Parathyroid adenoma (tissue), 2 donors: ENCODE measurements around the gene PSMB5.

Experiments used
- H2AFZ ChIP-seq: fragments of 300-600 bp; sonication (generic); one replicate; pipeline ENCODE4 v1.7.0; 2017; ENCODE audit warnings: antibody characterized with exemption, mild to moderate bottlenecking
- H3K27ac ChIP-seq: fragments of 300-600 bp; sonication (generic); one replicate; pipeline ENCODE4 v1.7.0; 2017
- H3K27me3 ChIP-seq: fragments of 300-600 bp; sonication (generic); one replicate; pipeline ENCODE4 v1.7.0; 2017; ENCODE audit warnings: low read length; ENCODE audit not compliant: control insufficient read depth, insufficient read depth
- H3K36me3 ChIP-seq: fragments of 300-600 bp; sonication (generic); one replicate; pipeline ENCODE4 v1.7.0; 2017; ENCODE audit warnings: low read length; ENCODE audit not compliant: control insufficient read depth, insufficient read depth
- H3K4me1 ChIP-seq: fragments of 300-600 bp; sonication (generic); one replicate; pipeline ENCODE4 v1.7.0; 2017; ENCODE audit warnings: control low read depth
- H3K4me2 ChIP-seq: fragments of 300-600 bp; sonication (generic); one replicate; pipeline ENCODE4 v1.7.0; 2017; ENCODE audit warnings: low read length
- H3K4me3 ChIP-seq: fragments of 300-600 bp; sonication (generic); one replicate; pipeline ENCODE4 v1.7.0; 2017; ENCODE audit warnings: low read depth, low read length
- H3K79me2 ChIP-seq: fragments of 300-600 bp; sonication (generic); one replicate; pipeline ENCODE4 v1.7.0; 2017; ENCODE audit warnings: control low read depth
- H3K9ac ChIP-seq: fragments of 300-600 bp; sonication (generic); one replicate; pipeline ENCODE4 v1.7.0; 2017; ENCODE audit warnings: mild to moderate bottlenecking
- H3K9me3 ChIP-seq: fragments of 300-600 bp; sonication (generic); one replicate; pipeline ENCODE4 v1.7.0; 2017; ENCODE audit warnings: low read length; ENCODE audit not compliant: control insufficient read depth
- CTCF ChIP-seq: fragments of 300-600 bp; sonication (generic); IDR thresholded peaks from one replicate; pipeline ENCODE4 v1.7.0; 2017; ENCODE audit warnings: antibody characterized with exemption, mild to moderate bottlenecking
- donor health status: primary hyperparathyroidism.

Gene PSMB5

GRCh38 chr14:23030936-23031335 lies 3.8 kb downstream of the PSMB5 start:
- Histone ChIP-seq H2AFZ (no peak overlapping the region), H3K9ac (no peak overlapping the region), H3K27ac (no peak overlapping the region), H3K79me2 (peaks cover 24% of the 10 kb centered on the region), H3K4me1 (peaks cover 9% of the 10 kb centered on the region), H3K4me3 (no peak overlapping the region), H3K9me3 (no peaks in the 10 kb centered on the region), H3K27me3 (no peaks in the 10 kb centered on the region), H3K36me3 (no peaks in the 10 kb centered on the region), H3K4me2 (no peak overlapping the region)
- no peak for TF ChIP-seq CTCF

- Histone ChIP-seq H3K9me3 (no peaks in the 10 kb centered on the region), H3K27me3 (no peaks in the 10 kb centered on the region), H3K79me2 (peaks cover 21% of the 10 kb centered on the region), H3K4me1 (peaks cover 7% of the 10 kb centered on the region), H3K4me2 (no peak overlapping the region), H3K9ac (no peak overlapping the region), H2AFZ (no peak overlapping the region), H3K36me3 (no peaks in the 10 kb centered on the region), H3K4me3 (no peak overlapping the region), H3K27ac (no peak overlapping the region)
- TF ChIP-seq CTCF = no peak
Observed at GRCh38 chr14:23028799-23029198, 5.9 kb downstream of the PSMB5 start.

- Histone ChIP-seq H3K79me2 (peaks cover 6% of the 10 kb centered on the region), H3K4me3 (no peak overlapping the region), H3K9ac (no peak overlapping the region), H3K4me1 (peaks cover 4% of the 10 kb centered on the region), H3K27me3 (no peaks in the 10 kb centered on the region), H3K27ac (no peak overlapping the region), H2AFZ (no peak overlapping the region), H3K9me3 (no peaks in the 10 kb centered on the region), H3K4me2 (no peak overlapping the region), H3K36me3 (no peaks in the 10 kb centered on the region)
- no peak for TF ChIP-seq CTCF
Observed at GRCh38 chr14:23025151-23025814, 9.4 kb downstream of the PSMB5 start.

GRCh38 chr14:23024612-23025075 lies 10.1 kb downstream of the PSMB5 start:
- Histone ChIP-seq H3K27ac (no peak overlapping the region), H3K4me2 (no peak overlapping the region), H3K9ac (no peak overlapping the region), H3K9me3 (no peaks in the 10 kb centered on the region), H3K4me1 (peaks cover 4% of the 10 kb centered on the region), H3K27me3 (no peaks in the 10 kb centered on the region), H3K36me3 (no peaks in the 10 kb centered on the region), H3K79me2 (peaks cover 5% of the 10 kb centered on the region), H3K4me3 (no peak overlapping the region), H2AFZ (no peak overlapping the region)
- TF ChIP-seq CTCF = no peak

GRCh38 chr14:23023795-23024152 lies 10.9 kb downstream of the PSMB5 start:
- Histone ChIP-seq H3K4me3 (no peak overlapping the region), H3K27me3 (no peaks in the 10 kb centered on the region), H3K36me3 (no peaks in the 10 kb centered on the region), H3K4me2 (no peak overlapping the region), H3K9ac (no peak overlapping the region), H2AFZ (no peak overlapping the region), H3K4me1 (peaks cover 4% of the 10 kb centered on the region), H3K27ac (no peak overlapping the region), H3K9me3 (no peaks in the 10 kb centered on the region), H3K79me2 (no peaks in the 10 kb centered on the region)
- no peak for TF ChIP-seq CTCF
